ENCODE measurements around the gene TMUB2.
"Not testable (repeated sequence)": the region's sequence is repeated elsewhere in the genome, so short reads cannot be mapped to it uniquely, and the experiment has no call there.

The TMUB2 gene

DNA sequence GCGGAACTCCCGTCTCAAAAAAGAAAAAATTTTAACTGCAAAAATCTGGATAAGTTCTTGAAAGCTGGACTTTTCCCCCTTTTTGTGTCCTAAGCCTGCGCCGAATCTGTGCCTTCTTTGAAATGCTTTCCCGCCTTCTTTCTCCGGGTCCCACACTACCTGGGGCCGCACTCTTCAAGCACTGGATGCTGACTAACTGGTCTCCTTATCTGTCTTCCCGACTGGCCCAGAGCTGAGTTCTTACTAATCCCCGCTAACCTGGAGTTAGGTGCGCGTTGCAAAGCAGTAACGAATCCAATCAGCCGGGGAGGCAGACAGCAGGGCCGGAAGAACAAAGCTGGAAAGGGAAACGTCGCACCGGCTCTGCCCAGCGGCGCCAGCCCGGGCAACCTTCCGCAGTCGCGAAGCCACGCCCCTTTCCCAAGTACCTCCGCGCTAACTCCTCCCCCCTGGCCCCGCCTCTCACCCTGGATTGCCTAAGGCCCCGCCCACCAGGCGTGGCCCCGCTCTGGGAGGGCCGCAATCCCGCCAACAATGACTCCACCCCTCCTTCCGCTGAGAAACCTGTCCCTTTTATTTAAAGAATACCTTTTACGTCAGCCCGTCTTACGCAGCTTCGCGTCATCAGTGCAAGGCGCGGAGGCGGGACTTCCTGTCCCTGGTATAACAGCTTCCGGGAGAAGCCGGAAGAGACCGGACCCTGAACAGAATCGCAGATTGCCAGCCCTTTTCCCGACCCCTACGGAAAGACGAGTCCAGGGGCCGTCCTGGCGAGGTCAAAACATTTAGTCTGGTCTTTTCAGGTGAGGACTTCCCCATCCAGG lies at the start of gene TMUB2:
TSS of gene TMUB2 (plus strand) at position 666 of the 824 bp plus-strand sequence. CDS start 737 bp downstream, outside the sequence.
- DNase-seq (ENCODE audit: low read depth in 2 of 3, low spot score in 2 of 3): peak; percentile 98 to 99 (median 98)

DNA sequence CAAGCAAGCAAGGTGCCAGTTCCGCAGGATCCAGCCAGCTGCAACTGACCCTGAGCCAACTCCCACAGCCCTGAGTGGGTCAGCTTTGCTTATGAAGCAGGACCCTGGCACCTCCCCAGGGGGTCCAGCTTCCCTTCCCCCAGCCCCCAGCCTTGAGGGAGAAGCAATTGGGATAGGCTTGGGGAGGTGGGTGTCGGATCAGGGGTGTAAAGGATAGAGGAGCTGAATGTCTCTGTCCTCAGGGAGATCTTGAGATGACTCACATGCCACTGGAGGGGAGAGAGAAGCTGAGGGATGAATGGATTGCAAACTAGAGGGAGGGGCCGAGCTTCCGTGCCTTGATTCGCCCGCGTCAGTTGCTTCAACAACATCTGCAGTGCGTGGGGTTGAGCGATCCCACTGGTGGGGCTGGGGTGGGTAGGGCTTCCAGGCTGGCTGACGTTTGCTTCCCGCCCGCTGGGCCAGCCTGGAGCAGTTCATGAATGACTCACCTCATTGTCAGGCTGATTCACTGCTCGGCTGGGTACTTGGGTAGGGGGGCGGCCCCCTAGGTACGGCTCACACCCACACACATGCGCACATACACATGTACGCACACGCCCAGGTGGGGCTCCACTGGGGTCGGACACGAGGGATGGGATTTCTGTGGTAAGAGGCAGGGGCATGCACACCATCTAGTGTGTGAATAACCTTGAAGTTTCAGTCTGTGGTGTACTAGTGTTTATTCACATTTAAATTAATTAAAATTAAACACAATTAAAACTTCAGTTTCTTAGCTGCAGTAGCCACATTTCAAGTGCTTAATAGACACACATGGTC lies 48.7 kb upstream of the TMUB2 start:
- peak; percentile 40 to 42 (median 42) for DNase-seq (ENCODE audit: low read depth in 2 of 3, low spot score in 2 of 3)

DNA sequence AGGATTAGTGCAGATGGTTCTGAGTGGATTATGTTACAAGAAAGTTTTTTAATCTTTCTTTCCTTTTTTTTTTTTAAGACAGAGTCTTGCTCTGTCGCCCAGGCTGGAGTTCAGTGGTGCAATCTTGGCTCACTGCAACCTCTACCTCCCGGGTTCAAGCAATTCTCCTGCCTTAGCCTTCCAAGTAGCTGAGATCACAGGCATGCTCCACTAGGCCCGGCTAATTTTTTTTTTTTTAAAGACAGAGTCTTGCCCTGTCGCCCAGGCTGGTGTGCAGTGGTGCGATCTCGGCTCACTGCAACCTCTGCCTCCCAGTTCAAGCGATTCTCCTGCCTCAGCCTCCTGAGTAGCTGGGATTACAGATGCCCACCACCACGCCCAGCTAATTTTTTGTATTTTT lies 42.9 kb upstream of the TMUB2 start:
- DNase-seq (ENCODE audit: low read depth in 2 of 3, low spot score in 2 of 3): not testable (repeated sequence)

DNA sequence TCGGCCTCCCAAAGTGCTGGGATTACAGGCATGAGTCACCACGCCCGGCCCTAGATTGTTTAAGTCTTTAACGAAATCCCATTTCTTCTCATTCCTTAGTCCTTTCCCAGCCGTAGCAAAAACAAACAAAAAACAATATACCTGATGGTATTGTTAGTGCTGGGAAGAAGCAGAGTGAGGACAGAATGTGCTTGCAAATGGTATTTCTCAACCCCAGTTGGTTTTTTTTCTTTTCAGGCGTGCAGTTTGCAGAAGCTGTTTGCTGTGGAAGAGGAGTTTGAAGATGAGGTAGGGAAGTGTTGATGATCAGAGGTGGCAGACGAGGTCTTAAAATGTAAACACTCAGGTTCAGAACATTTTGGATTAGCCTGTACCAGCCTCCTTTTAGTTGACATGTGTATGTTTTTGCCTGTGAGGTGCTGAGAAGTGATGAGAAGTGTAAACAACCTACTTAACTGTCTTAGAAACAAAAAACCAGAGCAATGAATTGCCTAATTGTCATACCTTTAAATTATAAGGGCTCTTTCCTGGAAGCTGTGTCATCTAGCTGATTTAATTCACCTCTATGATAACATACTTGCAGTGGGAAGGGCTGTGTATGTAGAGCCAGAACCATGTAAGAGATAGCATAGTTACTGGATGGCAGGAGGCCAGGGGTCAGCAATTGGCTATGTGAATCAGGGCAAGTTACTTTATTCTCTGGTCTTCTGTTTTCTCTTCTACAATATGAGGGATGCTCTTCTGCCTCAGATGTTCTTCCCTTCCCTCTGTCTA lies 41.6 kb upstream of the TMUB2 start:
- no peak for DNase-seq (ENCODE audit: low read depth in 2 of 3, low spot score in 2 of 3)

DNA sequence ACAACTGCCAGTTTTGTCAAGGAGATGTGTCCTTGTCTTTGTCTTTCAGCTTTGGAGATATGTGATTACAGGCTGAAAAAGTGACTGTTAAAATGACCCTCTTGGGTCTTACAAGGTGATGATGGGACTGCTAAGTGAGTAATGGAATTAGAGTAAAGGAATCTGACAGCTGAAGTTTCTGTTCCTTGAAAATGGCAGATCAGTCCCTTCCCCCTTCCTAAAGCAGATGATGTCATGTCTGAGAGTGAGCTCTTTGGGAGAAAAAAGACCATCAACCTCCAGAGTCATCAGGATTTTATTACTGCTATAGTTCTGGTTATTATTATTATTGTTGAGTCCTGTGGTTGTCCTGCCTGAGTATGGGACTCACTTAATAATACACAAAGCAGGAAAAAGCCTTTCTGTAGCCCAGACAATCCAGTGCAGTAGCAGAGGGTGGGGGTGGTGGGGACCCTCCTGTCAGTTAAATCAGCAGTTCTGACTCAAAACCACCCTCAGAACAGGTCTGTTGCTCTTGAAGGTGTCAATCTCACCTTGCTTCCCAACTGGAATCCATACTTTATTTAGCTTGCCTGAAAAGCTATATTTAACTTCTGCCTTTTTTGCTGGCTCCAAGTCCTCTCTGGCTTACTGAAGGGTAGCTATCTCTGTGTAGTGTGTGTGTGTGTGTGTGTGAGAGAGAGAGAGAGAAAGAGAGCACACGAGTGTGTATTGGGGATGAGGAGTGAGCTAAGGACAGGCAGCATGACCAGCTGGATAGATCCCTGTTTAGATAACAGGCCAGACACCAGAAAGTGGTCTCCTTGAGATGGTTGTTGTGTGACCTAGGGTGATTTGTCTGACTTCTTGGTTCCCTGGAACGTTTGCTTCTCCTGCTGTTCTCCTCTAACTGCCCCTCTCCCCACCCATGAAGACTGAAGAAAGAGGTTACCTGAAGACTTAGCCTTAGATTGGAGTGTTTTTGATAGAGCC lies 40.1 kb upstream of the TMUB2 start:
- DNase-seq (ENCODE audit: low read depth in 2 of 3, low spot score in 2 of 3): no peak

DNA sequence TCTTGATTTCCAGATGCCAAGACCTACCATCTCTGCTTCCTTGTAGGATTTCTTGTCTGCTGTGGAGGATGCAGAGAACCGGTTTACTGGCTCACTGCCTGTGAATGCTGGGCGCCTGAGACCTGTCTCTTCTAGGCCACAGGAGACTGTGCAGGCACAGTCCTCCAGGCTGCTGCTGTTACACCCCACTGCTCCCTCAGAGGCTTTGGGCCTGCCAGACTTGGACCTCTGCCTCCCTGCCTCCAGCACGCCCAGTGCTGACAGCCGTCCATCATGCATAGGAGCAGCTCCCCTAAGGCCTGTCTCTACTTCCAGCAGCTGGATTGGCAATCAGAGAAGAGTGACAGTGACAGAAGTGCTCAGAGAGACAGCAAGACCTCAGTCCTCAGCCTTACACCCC lies 39.0 kb upstream of the TMUB2 start:
- no peak for DNase-seq (ENCODE audit: low read depth in 2 of 3, low spot score in 2 of 3)

DNA sequence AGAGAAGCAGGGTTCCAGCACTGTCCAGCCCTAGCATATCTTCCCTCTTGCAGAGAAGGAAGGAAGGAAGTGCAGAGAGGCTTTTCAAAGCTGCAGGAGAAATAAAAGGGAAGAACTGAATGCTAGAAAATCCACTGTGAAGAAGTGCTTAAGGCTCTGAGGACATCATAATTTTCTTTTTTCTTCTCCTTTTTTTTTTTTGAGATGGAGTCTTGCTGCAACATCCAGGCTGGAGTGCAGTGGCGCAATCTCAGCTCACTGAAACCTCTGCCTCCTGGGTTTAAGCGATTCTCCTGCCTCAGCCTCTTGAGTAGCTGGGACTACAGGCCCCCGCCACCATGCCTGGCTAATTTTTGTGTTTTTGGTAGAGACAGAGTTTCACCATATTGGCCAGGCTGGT lies 37.7 kb upstream of the TMUB2 start:
- not testable (repeated sequence) for DNase-seq (ENCODE audit: low read depth in 2 of 3, low spot score in 2 of 3)

DNA sequence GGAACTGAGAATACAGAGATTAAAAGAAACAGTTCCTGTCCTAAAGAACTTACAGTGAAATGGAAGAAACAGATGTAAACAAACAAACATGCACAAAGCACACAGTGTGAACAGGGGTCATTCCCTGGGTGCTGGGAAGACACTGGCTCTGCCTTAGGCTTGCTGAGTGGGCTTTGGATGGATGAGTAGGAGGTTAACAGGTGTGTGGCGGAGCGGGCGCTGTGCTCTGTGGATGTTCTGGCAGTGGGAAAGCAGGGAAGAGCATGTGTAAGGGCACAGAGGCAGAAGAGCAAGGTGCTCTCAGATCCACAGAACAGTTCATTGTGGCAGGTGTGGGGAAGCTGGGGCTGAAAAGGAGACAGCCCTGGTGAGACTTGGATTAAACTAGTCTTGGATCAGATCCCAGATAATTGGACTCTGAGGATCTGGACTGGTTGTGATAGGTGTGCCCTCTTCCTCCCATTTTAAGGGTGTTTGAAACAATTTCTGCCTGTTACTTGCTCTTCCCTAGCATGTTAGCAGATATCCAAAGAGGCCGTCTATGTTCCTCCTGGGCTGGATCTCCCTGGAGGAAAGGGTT lies 36.9 kb upstream of the TMUB2 start:
- DNase-seq (ENCODE audit: low read depth in 2 of 3, low spot score in 2 of 3): no peak

DNA sequence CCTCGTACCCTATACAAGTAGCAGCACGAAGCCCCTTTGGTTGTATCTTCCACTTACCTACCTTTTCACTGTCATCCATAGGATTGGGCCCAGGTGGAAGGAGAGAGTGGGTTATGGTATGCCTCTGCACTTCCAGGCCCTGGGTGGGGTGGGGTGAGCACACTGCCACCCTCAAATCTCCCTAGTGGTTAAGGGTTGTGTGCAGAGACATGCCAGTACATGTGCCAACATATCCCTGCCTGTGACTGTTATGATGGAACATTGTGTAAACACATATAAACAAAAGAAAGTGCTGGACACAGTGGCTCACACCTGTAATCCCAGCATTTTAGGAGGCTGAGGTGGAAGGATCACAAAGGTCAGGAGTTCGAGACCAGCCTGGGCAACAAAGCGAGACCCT lies 33.9 kb upstream of the TMUB2 start:
- no peak for DNase-seq (ENCODE audit: low read depth in 2 of 3, low spot score in 2 of 3)

DNA sequence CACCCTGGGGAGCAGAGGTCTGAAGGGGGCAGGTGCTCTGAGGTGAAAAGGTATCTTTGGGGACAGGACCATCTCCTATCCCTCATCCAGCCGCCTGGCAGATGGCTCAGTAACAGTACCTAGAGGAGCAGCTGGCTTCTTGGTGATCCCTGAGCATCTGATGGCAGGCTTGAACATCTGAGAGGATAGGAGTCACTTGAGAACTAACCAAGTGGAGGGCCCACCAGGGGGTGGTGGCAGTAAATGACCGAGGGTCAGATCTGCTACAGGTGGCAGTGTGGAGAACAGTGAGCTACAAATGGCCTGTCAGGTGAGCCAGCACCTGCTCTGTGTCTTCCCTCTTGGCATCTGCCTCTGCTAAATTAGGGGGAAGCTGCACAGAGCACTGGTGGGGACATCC lies 31.3 kb upstream of the TMUB2 start:
- DNase-seq (ENCODE audit: low read depth in 2 of 3, low spot score in 2 of 3): no peak

DNA sequence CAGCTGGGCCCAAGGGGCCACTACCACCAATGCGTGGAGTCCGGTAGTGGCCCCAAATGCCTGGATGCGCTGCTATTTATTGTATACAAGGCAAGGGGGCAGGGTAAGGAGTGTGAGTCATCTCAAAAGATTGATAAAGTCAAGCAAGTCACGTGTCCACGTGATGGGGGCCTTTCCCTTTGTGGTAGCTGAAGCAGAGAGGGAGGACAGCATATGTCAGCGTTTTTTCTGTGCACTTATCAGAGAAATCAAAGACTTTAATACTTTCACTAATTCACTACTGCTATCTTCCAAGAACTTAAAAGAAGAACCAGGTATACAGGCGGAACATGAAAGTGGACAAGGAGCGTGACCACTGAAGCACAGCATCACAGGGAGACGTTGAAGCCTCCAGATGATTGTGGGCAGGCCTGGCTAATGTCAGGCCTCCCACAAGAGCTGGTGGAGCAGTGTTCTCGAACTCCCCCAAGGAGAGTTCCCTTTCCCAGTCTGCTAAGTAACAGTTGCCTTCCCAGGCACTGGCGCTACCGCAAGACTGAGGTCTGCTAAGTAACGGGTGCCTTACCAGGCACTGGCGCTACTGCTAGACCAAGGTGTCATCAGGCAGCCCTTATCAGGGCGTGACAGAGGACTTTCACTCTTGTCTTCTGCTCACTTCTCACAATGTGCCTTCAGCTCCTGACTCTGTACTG lies 27.1 kb upstream of the TMUB2 start:
- DNase-seq (ENCODE audit: low read depth in 2 of 3, low spot score in 2 of 3): no peak

DNA sequence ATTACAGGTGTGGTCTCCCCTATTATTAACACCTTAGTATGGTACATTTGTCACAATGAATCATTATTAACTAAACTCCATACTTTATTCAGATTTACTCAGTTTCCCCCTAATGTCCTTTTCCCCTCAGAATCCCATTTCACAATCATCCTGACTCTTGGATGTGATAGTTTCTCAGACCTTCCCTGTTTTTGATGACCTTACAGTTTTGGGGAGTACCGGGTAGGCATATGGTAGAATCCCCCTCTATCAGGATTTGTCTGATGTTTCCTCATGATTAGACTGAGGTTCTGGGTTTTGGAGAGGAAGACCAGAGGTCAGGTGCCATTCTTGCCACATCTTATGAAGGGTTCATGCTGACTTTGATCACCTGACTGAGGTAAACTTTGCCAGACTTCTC lies 22.3 kb upstream of the TMUB2 start:
- DNase-seq (ENCODE audit: low read depth in 2 of 3, low spot score in 2 of 3): no peak

DNA sequence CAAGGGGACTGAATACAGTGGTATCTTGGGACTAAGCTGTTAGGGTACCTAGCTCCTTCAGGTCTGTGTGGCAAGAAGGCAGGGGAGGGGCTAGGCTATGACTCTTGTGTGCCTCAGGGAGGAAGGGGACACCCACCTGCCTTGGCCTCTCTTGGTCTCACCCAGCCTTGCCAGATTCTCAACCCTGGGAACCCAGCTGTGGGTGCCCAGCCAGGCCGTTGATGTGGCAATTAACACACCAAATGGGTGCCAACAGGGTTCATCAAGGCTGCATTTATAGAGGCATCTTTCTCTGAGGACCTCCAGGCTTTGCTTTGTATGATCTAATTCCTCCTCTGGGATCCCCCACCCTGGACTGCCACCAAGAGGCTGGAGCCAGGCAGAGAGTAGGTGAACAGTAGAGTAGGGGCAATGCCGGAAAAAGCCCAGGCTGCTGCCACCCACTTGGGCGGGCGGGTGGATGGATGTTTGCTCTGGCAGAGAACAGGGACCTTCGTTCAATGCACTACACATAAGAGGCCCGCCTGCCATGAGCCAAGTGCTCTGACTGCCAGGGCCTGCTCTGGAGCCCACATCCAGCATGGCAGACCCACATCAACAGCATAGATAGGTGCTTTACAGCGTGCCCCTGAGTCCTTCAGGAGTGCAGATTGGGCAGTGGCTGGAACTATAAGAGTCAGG lies 19.5 kb upstream of the TMUB2 start:
- no peak for DNase-seq (ENCODE audit: low read depth in 2 of 3, low spot score in 2 of 3)

DNA sequence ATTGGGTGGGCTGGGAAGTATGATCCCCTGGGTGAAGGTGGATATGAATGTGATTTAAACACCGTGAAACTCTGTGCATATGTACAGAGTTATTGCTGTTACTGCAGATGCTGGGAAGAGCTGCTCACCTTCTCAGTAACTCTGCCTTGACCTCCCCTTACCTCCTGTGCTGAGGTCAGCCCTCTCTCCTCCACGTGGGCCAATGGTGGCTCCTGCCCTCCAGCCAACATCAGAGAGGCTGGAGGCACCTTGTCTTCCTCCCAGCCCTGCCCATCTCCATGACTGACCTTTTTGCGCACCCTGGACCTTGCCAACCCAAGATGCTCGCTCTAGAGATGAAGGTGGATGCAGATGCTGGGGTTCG lies 16.7 kb upstream of the TMUB2 start:
- DNase-seq (ENCODE audit: low read depth in 2 of 3, low spot score in 2 of 3): no peak

DNA sequence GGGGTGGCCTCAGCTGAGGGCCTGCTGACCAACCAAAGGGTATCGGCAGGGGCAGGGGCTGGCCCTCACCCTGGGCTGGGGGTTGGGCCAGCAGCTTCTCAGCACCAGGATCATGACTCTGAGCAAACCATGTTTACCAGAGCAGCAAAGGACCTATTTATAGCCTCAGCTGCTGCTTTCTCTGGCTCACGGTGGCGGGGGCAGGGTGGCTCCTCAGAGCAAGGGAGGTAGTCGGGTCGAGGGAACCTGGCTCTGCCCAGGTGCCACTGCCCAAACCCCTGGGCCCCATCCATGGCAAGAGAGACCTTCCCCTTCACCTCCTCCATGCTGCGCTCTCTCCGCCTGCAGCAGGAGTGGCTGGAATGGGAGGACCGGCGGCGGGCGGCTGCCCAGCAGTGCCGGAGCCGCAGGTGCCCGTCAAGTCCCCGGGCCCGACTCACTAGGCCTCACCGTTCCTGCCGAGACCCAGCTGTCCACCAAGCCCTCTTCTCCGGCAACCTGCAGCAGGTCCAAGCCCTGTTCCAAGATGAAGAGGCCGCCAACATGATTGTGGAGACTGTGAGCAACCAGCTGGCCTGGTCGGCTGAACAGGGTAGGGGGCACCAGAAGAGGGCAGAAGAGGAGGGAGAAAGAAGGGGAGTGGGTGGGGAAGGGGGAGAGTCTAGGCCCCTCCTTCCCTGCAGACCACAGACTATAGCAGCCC lies 16.1 kb upstream of the TMUB2 start, which contains the start of gene ASB16:
TSS of gene ASB16 (plus strand) at position 206 of the 703 bp plus-strand sequence. CDS start at position 292, 86 bp downstream.
- no peak for DNase-seq (ENCODE audit: low read depth in 2 of 3, low spot score in 2 of 3)

DNA sequence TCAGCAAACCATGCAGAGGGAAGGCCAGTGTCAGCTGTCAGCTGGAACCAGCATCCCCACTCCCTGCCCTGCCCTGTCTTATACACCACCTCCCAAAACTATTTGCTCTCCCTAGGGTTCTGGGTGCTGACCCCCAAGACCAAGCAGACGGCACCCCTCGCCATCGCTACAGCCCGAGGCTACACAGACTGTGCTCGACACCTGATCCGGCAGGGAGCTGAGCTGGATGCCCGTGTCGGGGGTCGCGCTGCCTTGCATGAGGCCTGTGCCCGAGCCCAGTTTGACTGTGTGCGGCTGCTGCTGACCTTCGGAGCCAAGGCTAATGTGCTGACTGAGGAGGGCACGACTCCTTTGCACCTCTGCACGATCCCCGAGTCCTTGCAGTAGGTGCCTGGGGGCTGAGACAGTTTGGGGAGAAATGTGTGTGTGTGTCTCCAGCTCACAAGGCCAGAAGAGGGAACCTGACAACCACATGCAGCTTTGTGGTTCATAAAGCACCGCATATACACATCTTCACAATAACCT lies 14.8 kb upstream of the TMUB2 start:
- no peak for DNase-seq (ENCODE audit: low read depth in 2 of 3, low spot score in 2 of 3)

DNA sequence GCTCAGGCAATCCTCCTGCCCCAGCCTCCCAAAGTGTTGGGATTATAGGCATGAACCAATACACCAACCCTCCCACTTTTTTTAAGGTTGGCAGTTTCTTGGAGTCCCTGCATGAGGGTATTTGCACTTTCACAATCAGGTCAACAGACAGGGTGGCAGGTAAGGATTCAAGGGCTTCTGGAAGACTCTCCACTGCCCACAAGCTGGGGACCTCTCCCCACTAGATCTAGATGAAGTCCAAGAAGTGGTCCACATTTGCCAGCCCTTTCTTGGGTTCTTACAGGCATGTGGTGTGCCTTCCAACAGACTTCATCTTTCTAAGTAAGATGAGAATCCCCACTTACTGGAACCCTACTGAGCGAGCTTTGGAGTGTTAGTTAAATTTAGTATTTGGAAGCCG lies 12.3 kb upstream of the TMUB2 start:
- no peak for DNase-seq (ENCODE audit: low read depth in 2 of 3, low spot score in 2 of 3)

DNA sequence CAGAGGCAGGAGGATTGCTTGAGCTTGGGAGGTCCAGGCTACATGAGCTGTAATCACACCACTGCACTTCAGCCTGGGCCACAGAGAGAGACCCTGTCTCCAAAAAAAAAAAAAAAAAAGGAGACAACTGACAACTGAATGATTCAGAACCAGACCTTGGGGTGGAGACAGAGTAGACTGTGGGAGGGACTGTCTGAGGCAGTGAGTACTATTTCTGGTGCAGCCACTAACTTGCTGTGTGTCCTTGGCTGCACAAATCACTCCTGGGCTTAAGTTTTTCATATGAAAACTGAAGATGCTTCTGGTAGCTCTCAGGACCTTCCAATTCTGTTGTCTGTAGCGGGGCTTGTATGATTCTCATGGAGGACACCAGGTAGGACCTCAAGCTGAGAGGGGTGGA lies 10.5 kb upstream of the TMUB2 start:
- DNase-seq (ENCODE audit: low read depth in 2 of 3, low spot score in 2 of 3): no peak
